ENCODE measurements around the gene GRM4.

DNA sequence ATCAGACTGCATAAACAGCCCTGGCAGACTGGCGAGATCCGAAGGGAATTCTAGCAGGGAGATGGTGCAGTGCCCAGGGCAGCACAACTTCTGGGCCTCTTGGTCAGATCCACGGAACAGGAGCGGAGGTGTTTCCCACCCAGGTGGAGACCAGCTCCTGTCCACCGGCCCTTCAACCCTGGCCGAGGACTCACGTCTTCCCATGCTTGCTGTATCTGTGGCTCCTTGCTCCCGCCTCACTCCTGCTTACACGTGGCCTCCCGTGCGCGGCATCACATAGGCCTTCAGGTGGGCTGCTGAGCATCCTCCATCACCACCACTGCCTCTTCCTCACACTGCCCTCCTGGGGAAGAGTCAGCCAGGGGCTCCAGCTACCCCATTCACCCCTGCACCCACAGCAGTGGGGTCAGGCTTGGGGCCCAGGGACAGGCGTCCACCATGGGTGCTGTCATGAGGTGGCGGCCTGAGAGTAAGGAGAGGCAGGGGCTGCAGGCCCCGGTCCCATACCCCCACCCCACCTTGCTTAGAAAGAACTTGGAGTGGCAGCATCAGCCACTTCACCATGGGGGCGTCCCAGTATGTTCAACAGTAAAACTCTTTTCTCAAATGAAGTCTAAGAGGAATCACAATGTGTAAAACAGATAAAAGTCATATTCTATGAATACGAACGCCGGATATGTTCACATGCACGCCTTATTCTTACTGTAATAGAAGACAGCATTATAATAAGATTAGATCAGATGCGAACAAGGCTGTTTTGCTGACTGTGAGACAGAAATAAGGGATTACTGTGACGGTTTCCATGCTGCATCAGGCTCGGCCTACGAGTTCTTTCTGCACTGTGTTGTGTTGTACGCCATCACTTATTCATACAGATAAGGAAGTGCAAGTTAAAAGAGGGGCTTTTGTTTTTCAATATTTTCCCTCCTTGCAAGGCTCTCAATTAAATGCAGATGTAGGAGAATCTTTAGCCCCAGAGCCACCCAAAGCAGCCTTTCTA is 165.4 kb downstream of the GRM4 start:
- TF ChIP-seq, protein P1, sequence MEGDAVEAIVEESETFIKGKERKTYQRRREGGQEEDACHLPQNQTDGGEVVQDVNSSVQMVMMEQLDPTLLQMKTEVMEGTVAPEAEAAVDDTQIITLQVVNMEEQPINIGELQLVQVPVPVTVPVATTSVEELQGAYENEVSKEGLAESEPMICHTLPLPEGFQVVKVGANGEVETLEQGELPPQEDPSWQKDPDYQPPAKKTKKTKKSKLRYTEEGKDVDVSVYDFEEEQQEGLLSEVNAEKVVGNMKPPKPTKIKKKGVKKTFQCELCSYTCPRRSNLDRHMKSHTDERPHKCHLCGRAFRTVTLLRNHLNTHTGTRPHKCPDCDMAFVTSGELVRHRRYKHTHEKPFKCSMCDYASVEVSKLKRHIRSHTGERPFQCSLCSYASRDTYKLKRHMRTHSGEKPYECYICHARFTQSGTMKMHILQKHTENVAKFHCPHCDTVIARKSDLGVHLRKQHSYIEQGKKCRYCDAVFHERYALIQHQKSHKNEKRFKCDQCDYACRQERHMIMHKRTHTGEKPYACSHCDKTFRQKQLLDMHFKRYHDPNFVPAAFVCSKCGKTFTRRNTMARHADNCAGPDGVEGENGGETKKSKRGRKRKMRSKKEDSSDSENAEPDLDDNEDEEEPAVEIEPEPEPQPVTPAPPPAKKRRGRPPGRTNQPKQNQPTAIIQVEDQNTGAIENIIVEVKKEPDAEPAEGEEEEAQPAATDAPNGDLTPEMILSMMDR (IDR thresholded peaks at IDR 0.05) = no peak
- TF ChIP-seq POLR2A (IDR thresholded peaks at IDR 0.05) = no peak
